ENCODE measurements around the gene RRP1. TPM values are rescaled to one million over a fixed set of nuclear protein-coding genes. Genes with fewer than 3 reads are reported as not detected.
"Not testable (repeated sequence)": the region's sequence is repeated elsewhere in the genome, so short reads cannot be mapped to it uniquely, and the experiment has no call there.

The RRP1 gene
- total RNA-seq, 1 donor from 2014 or later = 10.3 TPM

GRCh38 chr21:43825936-43826622 lies 36.7 kb downstream of the RRP1 start:
- intact Hi-C loops (cut with DNase I) = no loop called here
- DNase-seq (ENCODE audit: low spot score) = no peak

- intact Hi-C loops (cut with DNase I) = no loop called here
Measured at GRCh38 chr21:43826623-43826974, 37.2 kb downstream of the RRP1 start.

GRCh38 chr21:43827015-43827611 lies 37.7 kb downstream of the RRP1 start:
- intact Hi-C loops (cut with DNase I) = no loop called here
- DNase-seq (ENCODE audit: low spot score) = no peak

More at GRCh38 chr21:43826623-43826974, 37.2 kb downstream of the RRP1 start:
- DNase-seq (ENCODE audit: low spot score) = no peak

- DNase-seq (ENCODE audit: low spot score) = no peak
- intact Hi-C loops (cut with DNase I) = no loop called here
Measured at GRCh38 chr21:43829161-43829560, 39.8 kb downstream of the RRP1 start.

- intact Hi-C loops (cut with DNase I) = no loop called here
Measured at GRCh38 chr21:43829575-43830119, 40.3 kb downstream of the RRP1 start.

GRCh38 chr21:43832158-43832550 lies 42.8 kb downstream of the RRP1 start:
- intact Hi-C loops (cut with DNase I) = no loop called here
- no peak for DNase-seq (ENCODE audit: low spot score)

More at GRCh38 chr21:43829575-43830119, 40.3 kb downstream of the RRP1 start:
- DNase-seq (ENCODE audit: low spot score) = no peak

GRCh38 chr21:43832648-43833047 lies 43.3 kb downstream of the RRP1 start:
- intact Hi-C loops (cut with DNase I) = no loop called here
- no peak for DNase-seq (ENCODE audit: low spot score)

GRCh38 chr21:43834146-43834905 lies 44.9 kb downstream of the RRP1 start:
- no peak for DNase-seq (ENCODE audit: low spot score)
- intact Hi-C loops (cut with DNase I) = no loop called here

GRCh38 chr21:43835050-43835449 lies 45.7 kb downstream of the RRP1 start:
- intact Hi-C loops (cut with DNase I) = no loop called here
- no peak for DNase-seq (ENCODE audit: low spot score)

GRCh38 chr21:43835861-43836260 lies 46.5 kb downstream of the RRP1 start:
- DNase-seq (ENCODE audit: low spot score) = no peak
- intact Hi-C loops (cut with DNase I) = no loop called here

- DNase-seq (ENCODE audit: low spot score) = no peak
- intact Hi-C loops (cut with DNase I) = no loop called here
Measured at GRCh38 chr21:43836616-43837015, 47.2 kb downstream of the RRP1 start.

- DNase-seq (ENCODE audit: low spot score) = no peak
- intact Hi-C loops (cut with DNase I) = no loop called here
Measured at GRCh38 chr21:43840259-43840658, 50.9 kb downstream of the RRP1 start.

- no peak for DNase-seq (ENCODE audit: low spot score)
- intact Hi-C loops (cut with DNase I) = no loop called here
Measured at GRCh38 chr21:43842742-43843141, 53.4 kb downstream of the RRP1 start.

- intact Hi-C loops (cut with DNase I); DNase-seq (ENCODE audit: low spot score): not testable (repeated sequence)
Measured at GRCh38 chr21:43844906-43845305, 55.5 kb downstream of the RRP1 start.

- intact Hi-C loops (cut with DNase I) = no loop called here
- DNase-seq (ENCODE audit: low spot score) = no peak
Measured at GRCh38 chr21:43845386-43845785, 56.0 kb downstream of the RRP1 start.

GRCh38 chr21:43846430-43846829 lies 57.1 kb downstream of the RRP1 start:
- intact Hi-C loops (cut with DNase I) = no loop called here
- no peak for DNase-seq (ENCODE audit: low spot score)

GRCh38 chr21:43847301-43847700 lies 57.9 kb downstream of the RRP1 start:
- no peak for DNase-seq (ENCODE audit: low spot score)
- intact Hi-C loops (cut with DNase I) = no loop called here

- intact Hi-C loops (cut with DNase I) = no loop called here
- no peak for DNase-seq (ENCODE audit: low spot score)
Measured at GRCh38 chr21:43848771-43849170, 59.4 kb downstream of the RRP1 start.

- intact Hi-C loops (cut with DNase I) = no loop called here
Measured at GRCh38 chr21:43849532-43850299, 60.3 kb downstream of the RRP1 start.

More at GRCh38 chr21:43849532-43850299, 60.3 kb downstream of the RRP1 start:
- DNase-seq (ENCODE audit: low spot score) = no peak

Measured in cardiac septum (tissue), 1 donor.